H1 (cell line): ENCODE data around the gene PLCXD1. TPM values are rescaled to one million over a fixed set of nuclear protein-coding genes. Genes with fewer than 3 reads are reported as not detected.

ENCODE experiments used
- CTCF ChIA-PET: fragments of 300-600 bp; sonication (Branson Sonifier 250); formaldehyde crosslinking; loops from one replicate; lab custom pipeline; 2021; ENCODE audit not compliant: partially characterized antibody; lab: Charles Lee
- POLR2A ChIA-PET: fragments of 300-600 bp; sonication (Branson Sonifier 250); formaldehyde crosslinking; loops from one replicate; lab custom pipeline; 2021; ENCODE audit warnings: inconsistent platforms; ENCODE audit not compliant: partially characterized antibody; lab: Charles Lee
- DNase-seq, 2 experiments: peaks; one replicate each; pipeline versions ENCODE4 v3.0.0 to v3.0.0-alpha.2; 2010 to 2022; ENCODE audit warnings: low spot score in 2 of 2, low read depth in 1 of 2, mixed read lengths in 1 of 2
- FAIRE-seq: peaks from 2 replicates; lab custom pipeline; 2011; peaks lifted over from hg19 to GRCh38; lab: Jason Lieb, UNC
- H2AFZ ChIP-seq: 2 replicates; pipeline ENCODE4 v1.8.1; 2012; ENCODE audit warnings: low read length, inconsistent platforms
- H2AK5ac ChIP-seq: 2 replicates; pipeline ENCODE4 v1.6.1; 2013; ENCODE audit warnings: low read depth, low read length
- H2BK120ac ChIP-seq: replicated peaks from 2 replicates; pipeline ENCODE3; 2013; ENCODE audit warnings: low read depth, low read length, inconsistent platforms
- H2BK12ac ChIP-seq: 2 replicates; pipeline ENCODE4 v1.6.1; 2013; ENCODE audit warnings: low read depth, low read length
- H2BK15ac ChIP-seq: 2 replicates; pipeline ENCODE4 v1.6.1; 2013; ENCODE audit warnings: low read length
- H2BK20ac ChIP-seq: 2 replicates; pipeline ENCODE4 v1.6.1; 2013; ENCODE audit warnings: low read length
- H2BK5ac ChIP-seq: 2 replicates; pipeline ENCODE4 v1.6.1; 2013; ENCODE audit warnings: low read depth, low read length
- H3K14ac ChIP-seq: 2 replicates; pipeline ENCODE4 v1.6.1; 2013; ENCODE audit warnings: inconsistent platforms; ENCODE audit not compliant: insufficient read length
- H3K18ac ChIP-seq: 2 replicates; pipeline ENCODE4 v1.6.1; 2013; ENCODE audit warnings: low read length; ENCODE audit errors: extremely low read depth
- H3K23ac ChIP-seq: 2 replicates; pipeline ENCODE4 v1.6.1; 2013; ENCODE audit warnings: inconsistent platforms; ENCODE audit not compliant: insufficient read length
- H3K23me2 ChIP-seq: 2 replicates; pipeline ENCODE4 v1.6.1; 2013; ENCODE audit warnings: low read depth, low read length
- H3K27ac ChIP-seq: 2 replicates; pipeline ENCODE4 v1.6.1; 2011; ENCODE audit warnings: low read depth, low read length, inconsistent platforms
- H3K27me3 ChIP-seq, 4 experiments: replicated peaks in 1 of 4; 1 replicate in 1 of 4; 2 replicates in 3 of 4; pipeline versions ENCODE4 v1.6.1 to v1.8.1; 2011 to 2013; ENCODE audit warnings: low read length in 3 of 4, mild to moderate bottlenecking in 3 of 4, inconsistent platforms in 2 of 4, mixed read lengths in 2 of 4, moderate library complexity in 1 of 4; ENCODE audit not compliant: control insufficient read depth in 3 of 4, insufficient read depth in 3 of 4; ENCODE audit errors: extremely low read depth in 1 of 4
- H3K36me3 ChIP-seq, 4 experiments: 2 replicates each; pipeline versions ENCODE4 v1.6.1 to v1.8.1; 2011 to 2013; ENCODE audit warnings: mild to moderate bottlenecking in 4 of 4, low read length in 3 of 4, moderate library complexity in 2 of 4, control low read depth in 1 of 4, inconsistent platforms in 1 of 4; ENCODE audit not compliant: insufficient read depth in 4 of 4, control insufficient read depth in 2 of 4
- H3K4ac ChIP-seq: replicated peaks from 2 replicates; pipeline ENCODE3; 2013; ENCODE audit warnings: low read length, low read depth, mixed read lengths, inconsistent platforms; ENCODE audit not compliant: insufficient read length
- H3K4me1 ChIP-seq, 4 experiments: replicated peaks in 1 of 4; 1 replicate in 1 of 4; 2 replicates in 3 of 4; pipeline versions ENCODE4 v1.6.1 to v1.8.1; 2011 to 2013; ENCODE audit warnings: low read length in 3 of 4, inconsistent platforms in 2 of 4, mixed read lengths in 1 of 4; ENCODE audit not compliant: insufficient read depth in 4 of 4, control insufficient read depth in 3 of 4
- H3K4me2 ChIP-seq, 2 experiments: 2 replicates each; pipeline versions ENCODE4 v1.6.1 to v1.8.1; 2011 to 2013; ENCODE audit warnings: low read depth in 2 of 2, low read length in 2 of 2, control low read depth in 1 of 2, inconsistent platforms in 1 of 2, mild to moderate bottlenecking in 1 of 2; ENCODE audit not compliant: insufficient read depth in 1 of 2
- H3K4me3 ChIP-seq, 4 experiments: fragments of 200-600, 300-600 bp in 1 of 4; sonication (generic), shearing (Covaris generic), sonication (Bioruptor Twin) in 1 of 4; 2 replicates each; pipeline versions ENCODE4 v1.5.1 to v1.8.1; 2011 to 2016; ENCODE audit warnings: low read length in 4 of 4, low read depth in 3 of 4, control low read depth in 2 of 4, inconsistent platforms in 2 of 4, mild to moderate bottlenecking in 2 of 4, mixed read lengths in 1 of 4, moderate library complexity in 1 of 4; ENCODE audit not compliant: insufficient read depth in 2 of 4; ENCODE audit errors: extremely low read depth in 1 of 4
- H3K56ac ChIP-seq: replicated peaks from 2 replicates; pipeline ENCODE3; 2013; ENCODE audit warnings: low read depth, mild to moderate bottlenecking, mixed read lengths, low read length, inconsistent platforms; ENCODE audit not compliant: insufficient read length
- H3K79me1 ChIP-seq: 2 replicates; pipeline ENCODE4 v1.6.1; 2013; ENCODE audit warnings: low read depth, low read length, control low read depth
- H3K79me2 ChIP-seq, 2 experiments: 2 replicates each; pipeline versions ENCODE4 v1.6.1 to v1.8.1; 2012 to 2013; ENCODE audit warnings: low read length in 2 of 2, mild to moderate bottlenecking in 2 of 2, inconsistent platforms in 1 of 2; ENCODE audit not compliant: insufficient read depth in 2 of 2, control insufficient read depth in 1 of 2
- H3K9ac ChIP-seq, 4 experiments: replicated peaks in 1 of 4; 1 replicate in 1 of 4; 2 replicates in 3 of 4; pipeline versions ENCODE4 v1.6.1 to v1.8.1; 2011 to 2013; ENCODE audit warnings: low read depth in 3 of 4, low read length in 3 of 4, control low read depth in 2 of 4, mild to moderate bottlenecking in 2 of 4, moderate library complexity in 2 of 4, inconsistent platforms in 1 of 4; ENCODE audit errors: extremely low read depth in 1 of 4
- H3K9me3 ChIP-seq, 2 experiments: 2 replicates each; pipeline versions ENCODE4 v1.6.1 to v1.8.1; 2012 to 2013; ENCODE audit warnings: mild to moderate bottlenecking in 2 of 2, moderate library complexity in 2 of 2, control low read depth in 1 of 2, inconsistent platforms in 1 of 2, low read depth in 1 of 2, low read length in 1 of 2, mixed read lengths in 1 of 2; ENCODE audit not compliant: insufficient read depth in 2 of 2
- H4K20me1 ChIP-seq, 2 experiments: replicated peaks in 1 of 2; 2 replicates each; pipeline versions ENCODE3 to v1.8.1; 2011 to 2013; ENCODE audit warnings: inconsistent platforms in 2 of 2, low read length in 2 of 2, mild to moderate bottlenecking in 1 of 2; ENCODE audit not compliant: insufficient read depth in 2 of 2, control insufficient read depth in 1 of 2
- H4K5ac ChIP-seq: 2 replicates; pipeline ENCODE4 v1.6.1; 2013; ENCODE audit warnings: low read length, low read depth, mixed read lengths, inconsistent platforms; ENCODE audit not compliant: insufficient read length
- H4K8ac ChIP-seq: 2 replicates; pipeline ENCODE4 v1.8.0; 2013; ENCODE audit warnings: mild to moderate bottlenecking, moderate library complexity, low read length, inconsistent platforms; ENCODE audit not compliant: insufficient read depth; ENCODE audit errors: extremely low read depth
- H4K91ac ChIP-seq: replicated peaks from 2 replicates; pipeline ENCODE3; 2013; ENCODE audit warnings: low read length, mixed read lengths, inconsistent platforms; ENCODE audit not compliant: insufficient read length
- CTCF ChIP-seq, 3 experiments: IDR thresholded peaks; 1 replicate in 2 of 3; 2 replicates in 1 of 3; pipeline versions ENCODE4 v1.5.1 to v1.6.1; 2011; ENCODE audit warnings: low read length in 3 of 3, mild to moderate bottlenecking in 3 of 3, inconsistent platforms in 2 of 3, low read depth in 1 of 3, moderate library complexity in 1 of 3; ENCODE audit not compliant: insufficient read depth in 1 of 3; ENCODE audit errors: control extremely low read depth in 1 of 3
- KDM5A ChIP-seq: fragments of 200-600 bp; IDR thresholded peaks from 2 replicates; pipeline ENCODE4 v1.7.1; 2012; ENCODE audit warnings: mild to moderate bottlenecking, low read length, inconsistent platforms, mixed read lengths
- TAF1 ChIP-seq: IDR thresholded peaks from 2 replicates; pipeline ENCODE4 v1.6.1; 2011; ENCODE audit warnings: mild to moderate bottlenecking, low read depth, low read length
- WGBS, 2 experiments: shearing (Covaris generic) in 1 of 2; methylation state at CpG; one replicate each; pipeline versions ENCODE4 v1.1.6 to v1.1.7; 2013 to 2015; ENCODE audit warnings: low lambda C conversion rate in 2 of 2, mixed read lengths in 2 of 2, inconsistent platforms in 1 of 2, low coverage in 1 of 2, missing lambda C conversion rate in 1 of 2; ENCODE audit not compliant: insufficient replicate concordance in 2 of 2, insufficient coverage in 1 of 2, insufficient read length in 1 of 2; ENCODE audit errors: extremely low coverage in 1 of 2, missing lambda C conversion rate in 1 of 2; 5-methylcytosine and 5-hydroxymethylcytosine counted together
- polyA plus RNA-seq, 7 experiments: library from polyadenylated mRNA; depleted of rRNA in 3 of 7; stranded (reverse) in 5 of 7; unstranded in 2 of 7; fragments of >200 nt in 5 of 7; fragments of 200-250 nt in 2 of 7; gene quantifications; 1 replicate in 5 of 7; 2 replicates in 1 of 7; 4 replicates in 1 of 7; pipeline versions ENCODE4 v1.2.1 to v1.2.3, GENCODE V29; 2011 to 2013; ENCODE audit warnings: missing spikeins in 2 of 7, mixed read lengths in 2 of 7
- total RNA-seq: library from RNA; stranded (reverse); fragmentation: NEBNext Ultra II Directional; extraction: Animal tissue kit (Norgen Biotek cat#: 25700); gene quantifications from 2 replicates; pipeline ENCODE4 v1.2.1, GENCODE V29; 2021

PLCXD1 gene
- total and polyA plus RNA-seq, 2 of the 8 experiments (the other 6 are each of a cell fraction or from before 2014, with no cell fraction given) = 93.6 to 124 TPM

GRCh38 chrX:307261-308111, 26.3 kb downstream of the PLCXD1 start:
- H3K27ac ChIP-seq = no peak overlapping the region
- H2AFZ ChIP-seq = no peak overlapping the region
- H3K4me2 ChIP-seq = no peak overlapping the region
- no peak overlapping the region for H3K23ac ChIP-seq
- no peak overlapping the region for H2BK15ac ChIP-seq
- H3K79me1 ChIP-seq = peaks cover 5% of the 10 kb centered on the region; the same call in 1 of the 2 replicates
- H3K18ac ChIP-seq = no peak overlapping the region
- H3K4me3 ChIP-seq = no peak overlapping the region
- no peak overlapping the region for H2AK5ac ChIP-seq
- FAIRE-seq (no peak), DNase-seq (no peak)
- peaks cover 6 to 23% of the 10 kb centered on the region in 2 experiments for H4K20me1 ChIP-seq
- no peak for TF ChIP-seq KDM5A
- peak in 1 of 3 experiments; percentile 2; a peak in 1 of 4 replicates for TF ChIP-seq CTCF (IDR thresholded peaks at IDR 0.05; ENCODE audit: control extremely low read depth in 1 of 3, insufficient read depth in 1 of 3, low read depth in 1 of 3, low read length in 3 of 3)
- TF ChIP-seq TAF1 = no peak
- H4K91ac ChIP-seq = no peak overlapping the region
- no peak overlapping the region for H2BK5ac ChIP-seq
- no peaks in the 10 kb centered on the region; a peak in 1 of 4 replicates for H3K9me3 ChIP-seq
- ChIA-PET CTCF (no interaction called here), POLR2A (no interaction called here)
- no peak overlapping the region for H2BK120ac ChIP-seq
- H3K14ac ChIP-seq = no peak overlapping the region
- no peak overlapping the region for H3K9ac ChIP-seq
- peaks cover 23 to 71% (median 49%) of the 10 kb centered on the region in 4 experiments for H3K36me3 ChIP-seq
- H3K79me2 ChIP-seq = no peaks in the 10 kb centered on the region; a peak in 1 of 4 replicates
- H4K5ac ChIP-seq = no peak overlapping the region
- no peaks in the 10 kb centered on the region for H3K27me3 ChIP-seq
- H4K8ac ChIP-seq = no peak overlapping the region; the same call in 1 of the 2 replicates
- no peak overlapping the region for H2BK20ac ChIP-seq
- H3K56ac ChIP-seq = no peak overlapping the region
- WGBS, 2 experiments = 94% methylated on average over 44 of the region's 58 CpGs; no CpG with 5 or more reads in 1 of the 2 experiments
- no peak overlapping the region for H2BK12ac ChIP-seq
- H3K4me1 ChIP-seq = no peaks in the 10 kb centered on the region
- H3K23me2 ChIP-seq = peaks cover 6% of the 10 kb centered on the region; the same call in 1 of the 2 replicates
- H3K4ac ChIP-seq = no peak overlapping the region
